Caki2 (cell line): ENCODE measurements around the gene SHISAL1. TPM values are rescaled to one million over a fixed set of nuclear protein-coding genes. Genes with fewer than 3 reads are reported as not detected.
"Not testable (repeated sequence)": the region's sequence is repeated elsewhere in the genome, so short reads cannot be mapped to it uniquely, and the experiment has no call there.

Experiments used
- DNase-seq: peaks from one replicate; pipeline ENCODE4 v3.0.0-alpha.2; 2015; ENCODE audit warnings: low read depth
- in situ Hi-C: cut with HindIII; loops from 2 replicates; pipeline ENCODE4 v1.10.0; 2016; ENCODE audit warnings: low sequenced_read_pairs, low pct_unique_long_range_greater_than_20kb, mixed read lengths
- total RNA-seq: library from RNA; depleted of rRNA; stranded (reverse); fragments of >200 nt; shearing (Covaris generic); gene quantifications from 2 replicates; pipeline ENCODE4 v1.2.3, GENCODE V29; 2014; ENCODE audit warnings: low replicate concordance

The SHISAL1 gene
- total RNA-seq, 1 experiment from 2014 or later: 3.5 TPM

DNA sequence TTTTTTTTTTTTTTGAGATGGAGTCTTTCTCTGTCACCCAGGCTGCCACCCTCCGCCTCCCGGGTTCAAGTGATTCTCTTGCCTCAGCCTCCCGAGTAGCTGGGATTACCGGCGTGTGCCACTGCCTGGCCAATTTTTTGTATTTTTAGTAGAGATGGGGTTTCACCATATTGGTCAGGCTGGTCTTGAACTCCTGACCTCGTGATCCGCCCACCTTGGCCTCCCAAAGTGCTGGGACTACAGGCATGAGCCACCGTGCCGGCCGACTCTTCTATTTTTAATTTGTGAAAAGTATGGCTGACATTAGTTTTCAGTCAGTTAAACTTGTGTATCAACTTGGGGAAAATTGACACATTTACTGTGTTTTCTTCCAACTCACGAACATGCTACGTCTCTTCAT, 78.4 kb downstream of the SHISAL1 start:
- DNase-seq, in situ Hi-C loops: not testable (repeated sequence)

DNA sequence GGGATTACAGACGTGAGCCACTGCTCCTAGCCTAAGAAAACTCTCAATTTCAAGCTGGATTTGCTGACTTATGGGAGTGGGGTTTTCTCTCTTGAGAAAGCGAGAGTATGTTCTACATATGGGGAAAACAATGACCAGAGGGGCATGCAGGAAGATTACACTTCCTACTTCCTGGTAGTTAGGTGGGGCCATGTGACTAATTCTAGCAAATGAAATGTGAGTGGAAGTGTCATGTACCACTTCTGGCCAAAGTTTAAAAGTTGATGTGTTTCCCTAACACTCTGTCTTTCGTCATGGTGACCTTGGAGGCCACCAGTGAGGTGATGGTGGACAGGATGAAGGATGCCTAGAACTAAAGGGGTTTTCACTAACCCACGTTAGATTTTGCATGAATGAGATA, 81.5 kb downstream of the SHISAL1 start:
- DNase-seq: no peak
- in situ Hi-C loops: no loop called here

DNA sequence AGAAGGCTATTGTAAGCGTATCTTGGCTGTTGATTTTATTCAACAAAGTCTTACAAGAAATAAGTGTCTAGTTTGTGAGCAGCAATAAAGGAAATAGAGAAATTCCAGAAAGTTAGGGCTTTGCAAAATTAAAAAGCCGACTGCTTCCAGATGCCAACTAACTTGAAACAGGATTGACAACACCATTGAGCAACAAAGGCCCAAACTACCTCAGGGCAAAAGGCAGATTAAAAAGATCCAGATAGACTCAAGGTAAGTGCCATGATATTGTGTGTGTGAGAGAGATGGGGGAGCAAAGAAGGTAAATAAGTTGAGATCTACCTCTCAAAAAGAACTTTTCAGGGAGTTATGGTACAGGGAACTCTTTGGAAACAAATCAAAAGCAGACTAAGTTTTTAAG, 82.9 kb downstream of the SHISAL1 start:
- DNase-seq: no peak
- in situ Hi-C loops: no loop called here

DNA sequence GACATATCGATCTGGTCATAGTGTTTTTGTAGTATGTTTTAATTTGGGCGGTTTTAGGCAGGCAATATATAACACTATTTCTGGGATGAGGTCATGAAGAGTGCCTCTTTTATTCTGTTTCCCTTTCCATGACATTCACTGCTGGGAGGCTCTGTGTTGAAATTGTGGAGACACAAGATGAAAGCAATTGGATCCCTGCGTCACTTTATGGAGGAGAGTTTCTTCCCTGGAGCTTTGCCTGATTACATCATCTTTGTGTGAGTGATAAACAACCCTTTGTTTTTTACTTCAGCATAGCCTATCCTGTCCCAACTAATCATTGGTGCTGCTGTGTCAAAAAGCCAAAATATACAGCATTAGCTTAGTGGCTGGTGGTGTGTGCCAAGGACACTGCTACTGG, 83.4 kb downstream of the SHISAL1 start:
- DNase-seq: no peak
- in situ Hi-C loops: no loop called here

DNA sequence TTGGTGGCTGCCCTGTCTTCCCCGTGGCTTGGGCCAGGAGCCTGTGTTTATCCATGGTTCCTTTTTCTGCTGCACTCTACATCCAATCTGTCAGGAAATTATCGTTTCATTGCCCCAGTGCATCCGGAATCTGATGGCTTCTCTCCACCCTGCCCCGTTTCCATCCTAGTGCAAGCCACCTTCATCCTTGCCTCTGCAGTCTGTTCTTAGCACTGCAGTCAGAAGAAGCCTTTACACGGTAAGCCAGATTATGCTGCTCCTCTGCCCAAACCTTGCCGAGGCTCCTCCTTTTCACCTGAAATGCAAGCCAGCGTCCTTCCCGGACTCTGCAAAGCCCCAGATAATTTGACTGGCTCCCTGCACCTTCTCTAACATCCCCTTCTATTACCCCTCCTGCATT, 86.9 kb downstream of the SHISAL1 start:
- in situ Hi-C loops: no loop called here
- no peak for DNase-seq

DNA sequence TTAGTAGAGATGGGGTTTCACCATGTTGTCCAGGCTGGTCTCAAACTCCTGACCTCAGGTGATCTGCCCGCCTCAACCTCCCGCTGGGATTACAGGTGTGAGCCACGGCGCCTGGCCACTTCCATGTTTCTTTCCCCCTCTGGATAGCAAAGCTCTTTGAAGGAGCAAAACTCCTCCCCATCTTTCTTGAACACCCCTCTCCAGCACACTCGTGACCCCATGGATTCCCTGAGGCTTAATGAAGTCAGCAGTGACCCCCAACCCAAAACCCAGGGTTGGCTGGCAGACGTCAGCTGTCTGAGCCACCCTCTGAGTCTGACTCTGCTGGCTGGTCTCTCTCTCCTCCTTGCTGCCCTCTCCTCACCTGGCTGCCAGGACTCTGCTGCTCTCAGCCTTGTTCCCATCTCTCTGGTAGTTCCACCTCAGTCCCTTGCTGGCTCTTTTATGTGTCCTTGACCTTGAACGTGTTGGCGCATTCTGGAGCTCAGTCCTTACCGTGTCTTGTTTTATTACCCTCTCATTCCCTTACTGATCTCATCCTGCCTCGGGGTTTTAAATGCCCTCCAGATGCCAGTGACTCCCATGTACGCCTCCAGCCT, 87.6 kb downstream of the SHISAL1 start:
- in situ Hi-C loops: no loop called here
- DNase-seq: no peak

DNA sequence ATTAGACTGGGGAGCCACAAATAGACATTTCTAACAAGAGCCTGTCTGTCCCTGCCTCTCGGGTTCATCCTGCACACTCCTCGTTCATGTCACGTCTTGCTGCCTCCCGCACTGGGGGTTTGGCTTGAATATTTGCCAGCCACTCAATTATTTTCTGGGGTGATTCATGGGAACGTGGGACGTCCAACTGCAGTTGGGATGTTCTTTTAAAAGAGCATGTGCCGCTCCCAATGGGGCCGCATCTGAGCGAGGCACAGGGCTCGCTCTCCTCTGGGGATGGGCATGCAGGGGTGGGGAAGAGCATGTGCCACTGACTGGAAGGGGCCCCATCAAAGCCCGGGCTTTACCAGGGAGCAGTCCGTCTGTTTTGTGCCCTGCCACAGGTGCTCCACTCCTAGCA, 88.6 kb downstream of the SHISAL1 start:
- in situ Hi-C loops: no loop called here
- DNase-seq: no peak

DNA sequence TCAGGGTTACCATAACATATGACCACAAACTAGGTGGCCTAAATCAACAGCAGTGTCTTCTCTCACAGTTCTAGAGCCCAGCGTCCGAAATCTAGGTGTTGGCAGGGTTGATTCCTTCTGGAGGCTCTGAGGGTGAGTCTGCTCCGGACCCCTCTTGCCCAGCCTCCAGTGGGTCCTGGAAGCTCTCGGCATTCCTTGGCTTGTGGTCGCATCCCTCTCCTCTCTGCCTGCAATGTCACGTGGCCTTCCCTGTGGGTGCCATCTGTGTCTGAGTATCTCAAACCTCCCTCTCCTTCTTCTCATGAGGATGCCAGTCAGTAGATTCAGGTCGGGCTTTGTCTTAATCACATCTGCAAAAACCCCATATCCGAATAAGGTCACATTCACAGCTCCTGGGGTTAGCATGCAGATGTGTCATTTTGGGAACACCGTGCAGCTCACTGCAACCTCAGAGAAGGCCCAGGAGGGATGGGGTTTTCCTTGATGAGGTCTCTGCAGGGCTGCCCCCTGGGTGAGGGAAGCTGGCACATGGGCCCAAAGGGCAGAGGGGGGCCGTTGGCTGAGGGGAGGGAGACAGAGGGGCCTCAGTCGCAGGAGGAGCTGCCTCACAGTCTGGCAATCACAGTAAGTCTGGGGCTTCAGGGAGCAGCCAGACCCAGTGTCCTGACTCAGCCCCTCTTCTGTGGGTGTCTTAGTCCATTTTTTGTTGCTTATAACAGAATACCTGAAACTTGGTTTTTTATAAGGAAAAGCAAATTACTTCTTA, 90.9 kb downstream of the SHISAL1 start:
- no peak for DNase-seq
- in situ Hi-C loops: no loop called here

DNA sequence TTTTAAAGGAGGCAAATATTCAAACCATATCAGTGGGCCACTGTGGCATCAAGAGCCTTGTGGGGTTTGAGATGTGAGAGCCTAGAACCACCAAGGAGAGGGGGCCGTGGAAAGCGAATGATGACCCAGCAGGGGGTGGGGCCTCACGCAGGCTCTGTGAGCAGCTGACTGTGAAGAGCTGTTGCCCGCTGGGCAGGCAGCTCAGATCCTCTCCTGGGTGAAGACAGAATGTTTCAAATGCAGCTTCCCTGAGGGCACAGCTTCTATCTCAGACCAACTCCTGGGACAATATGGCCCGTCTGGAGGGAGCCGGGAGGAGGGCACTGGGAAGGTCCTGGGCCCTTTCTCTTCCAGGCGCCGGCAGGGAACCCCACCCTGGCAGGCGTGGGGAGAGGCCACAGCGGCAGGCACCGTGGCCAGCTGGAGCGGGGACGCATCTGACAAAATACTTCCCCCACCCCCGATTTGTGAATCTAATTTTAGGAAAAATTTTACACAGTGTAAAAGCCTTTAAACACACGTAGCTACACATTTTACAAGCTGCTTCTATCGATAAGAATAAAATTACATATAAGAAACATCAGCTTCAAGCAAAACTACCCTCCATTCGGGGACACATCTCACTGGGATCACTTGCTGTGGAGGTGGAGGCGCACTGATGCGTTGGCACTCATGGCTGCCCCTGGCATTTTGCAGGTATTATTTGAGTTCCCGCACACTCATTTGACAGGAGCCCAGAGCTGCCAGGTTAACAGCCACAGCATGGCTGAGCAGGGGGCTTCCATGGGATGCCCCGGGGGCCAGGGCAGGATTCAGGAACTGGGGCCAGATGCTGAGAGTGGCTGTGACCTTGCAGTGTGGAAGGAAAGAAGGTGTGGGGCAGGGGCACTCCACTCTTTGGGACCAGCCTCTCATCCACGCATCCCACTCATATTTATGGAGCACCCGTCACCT, 91.7 kb downstream of the SHISAL1 start:
- in situ Hi-C loops: no loop called here
- DNase-seq: no peak

DNA sequence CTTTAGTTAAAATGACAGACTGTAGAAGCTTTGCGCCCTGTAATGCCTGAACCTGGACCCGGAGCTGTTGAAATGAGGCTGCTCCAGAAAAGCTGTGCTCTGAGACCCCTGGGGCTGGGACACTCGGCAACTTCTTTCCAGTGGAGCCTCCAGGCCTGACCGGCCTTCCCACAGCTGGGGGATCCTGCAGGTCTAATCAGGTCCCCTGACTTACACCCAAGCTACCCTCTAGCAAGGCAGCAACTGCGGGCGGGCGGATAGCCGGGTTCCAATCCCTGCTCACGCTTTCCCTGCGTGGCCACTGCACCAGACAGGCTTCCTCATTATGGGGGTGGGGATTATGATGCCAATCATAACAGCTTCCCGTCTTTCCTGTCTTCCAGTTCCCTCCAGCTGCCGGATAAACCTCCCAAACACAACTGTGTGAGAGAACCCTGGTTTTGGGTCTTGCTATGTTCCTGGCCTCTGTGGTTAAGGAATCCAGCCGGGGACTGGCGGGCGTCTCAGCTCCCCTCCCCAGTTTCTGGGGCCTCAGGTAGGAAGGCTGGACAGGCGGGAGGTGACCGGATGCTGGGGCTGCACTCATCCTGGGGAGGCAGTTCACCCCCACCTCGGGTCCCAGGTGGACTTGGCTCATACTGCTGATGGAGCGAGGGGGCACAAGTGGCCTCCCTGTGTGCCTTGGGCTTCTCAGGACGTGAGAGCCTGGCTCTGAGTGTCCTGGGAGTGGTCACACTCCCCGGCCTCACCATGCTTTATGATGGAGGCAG, 93.5 kb downstream of the SHISAL1 start:
- in situ Hi-C loops: no loop called here
- DNase-seq: no peak

DNA sequence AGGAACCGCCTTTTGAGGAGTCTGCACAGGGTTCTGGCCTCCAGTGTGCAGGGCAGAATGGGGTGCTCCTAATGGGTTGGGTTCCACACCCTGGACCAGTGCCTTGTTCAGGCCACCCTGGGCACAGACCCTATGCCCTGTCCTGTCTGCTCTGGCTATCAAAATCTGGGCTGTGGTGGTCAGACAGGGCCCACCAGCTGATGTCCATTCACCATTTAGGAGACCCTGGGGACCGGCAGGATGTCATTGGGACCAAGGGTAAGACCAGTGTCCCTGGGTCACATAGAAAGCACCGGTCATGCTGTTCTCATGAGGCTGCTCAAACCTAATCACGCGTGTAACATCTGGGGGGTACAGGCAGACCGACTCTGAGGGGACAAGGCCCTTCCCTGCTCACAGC, 94.7 kb downstream of the SHISAL1 start:
- DNase-seq: no peak
- in situ Hi-C loops: no loop called here

DNA sequence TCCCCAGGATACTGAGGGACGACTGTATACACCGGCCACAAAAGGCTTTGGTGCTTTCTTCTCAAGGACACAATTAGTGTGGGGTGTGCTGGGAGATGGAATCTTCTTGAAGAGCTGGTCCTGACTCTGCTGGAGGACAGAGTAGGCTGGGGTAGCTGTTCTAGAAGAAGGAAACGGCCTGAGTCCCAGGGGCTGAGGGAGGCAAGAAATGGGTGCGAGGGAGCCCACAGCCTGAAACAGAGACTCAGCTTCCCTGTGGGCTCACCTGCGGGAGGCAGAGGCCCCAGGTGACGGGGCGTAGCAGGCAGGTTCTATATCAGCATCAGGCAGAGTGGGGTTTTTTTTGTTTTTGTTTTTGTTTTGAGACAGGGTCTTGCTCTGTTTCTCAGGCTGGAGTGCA, 95.4 kb downstream of the SHISAL1 start:
- in situ Hi-C loops: no loop called here

DNA sequence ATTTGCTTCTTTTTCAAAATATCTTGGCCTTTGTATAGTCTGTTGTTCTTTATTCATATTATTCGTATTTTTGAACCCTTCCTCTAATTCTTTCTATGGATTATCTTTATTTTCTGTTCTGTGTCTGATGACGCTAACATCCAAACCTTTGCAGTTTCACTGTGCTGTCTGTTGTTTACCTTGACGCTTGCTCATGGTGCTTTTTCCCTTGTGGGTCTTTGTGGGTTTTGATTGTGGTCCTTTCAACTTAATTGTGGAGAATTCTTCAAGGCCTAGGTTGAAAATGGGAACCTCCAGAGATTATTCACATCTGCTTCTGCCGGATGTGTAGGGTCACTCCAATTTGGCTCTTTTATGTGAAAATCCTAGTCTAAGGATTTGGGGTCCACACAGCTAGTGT, 97.5 kb downstream of the SHISAL1 start:
- in situ Hi-C loops: no loop called here
- DNase-seq: no peak

More for the DNA sequence above, 95.4 kb downstream of the SHISAL1 start:
- no peak for DNase-seq

DNA sequence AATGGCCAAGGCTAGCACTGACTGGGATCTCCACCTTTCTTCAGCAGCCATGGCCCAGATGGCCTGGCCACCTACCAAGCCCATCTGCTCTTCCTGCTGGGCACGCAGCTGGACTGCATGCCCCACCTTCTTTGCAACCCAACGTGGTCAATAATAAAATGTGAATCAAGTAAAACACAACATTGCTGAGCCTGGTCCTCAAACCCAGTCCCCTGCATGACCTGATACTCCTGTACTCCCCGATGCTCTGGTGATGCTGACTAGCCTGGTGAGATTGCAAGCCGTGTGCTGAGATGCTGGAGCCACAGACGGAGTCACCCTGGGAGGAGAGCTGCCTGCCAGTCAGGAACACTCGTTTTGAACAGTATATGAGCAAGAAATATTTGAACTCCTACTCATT, 98.0 kb downstream of the SHISAL1 start:
- in situ Hi-C loops: no loop called here
- DNase-seq: no peak

DNA sequence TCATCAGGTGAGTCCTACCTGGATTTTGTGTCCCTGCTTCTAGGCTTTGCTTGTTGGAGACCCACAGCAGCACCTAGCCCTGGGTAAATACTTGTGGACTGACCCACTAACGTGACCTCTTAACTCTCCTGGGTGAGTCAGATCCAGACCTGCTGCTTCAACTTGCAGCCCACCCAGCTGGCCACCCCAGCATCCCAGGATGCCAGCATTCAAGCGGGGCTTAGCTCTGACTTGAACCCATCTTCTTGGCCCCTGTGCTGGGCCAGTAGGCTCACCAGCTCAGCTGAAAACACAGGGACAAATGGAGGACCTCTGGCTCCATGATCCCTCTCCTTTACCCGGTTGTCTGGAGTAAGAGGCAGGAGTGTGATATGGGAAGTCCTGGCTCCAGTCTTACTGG, 98.6 kb downstream of the SHISAL1 start:
- no peak for DNase-seq
- in situ Hi-C loops: no loop called here

DNA sequence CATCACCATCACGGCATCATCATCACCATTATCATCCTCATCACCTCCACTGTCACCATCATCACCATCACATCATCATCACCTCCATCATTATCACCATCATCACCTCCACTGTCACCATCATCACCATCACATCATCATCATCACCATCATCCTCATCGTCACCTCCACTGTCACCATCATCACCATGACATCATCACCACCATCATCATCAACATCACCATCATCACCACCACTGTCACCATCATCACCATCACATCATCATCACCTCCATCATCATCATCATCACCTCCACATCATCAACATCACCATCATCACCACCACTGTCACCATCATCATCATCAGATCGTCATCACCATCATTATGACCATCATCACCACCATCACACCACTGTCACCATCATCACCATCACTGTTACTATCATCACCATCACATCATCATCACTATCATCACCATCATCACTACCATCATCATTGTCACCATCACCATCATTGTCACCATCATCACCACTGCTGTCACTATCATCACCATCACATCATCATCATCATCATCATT, 99.2 kb downstream of the SHISAL1 start:
- no peak for DNase-seq
- in situ Hi-C loops: no loop called here

DNA sequence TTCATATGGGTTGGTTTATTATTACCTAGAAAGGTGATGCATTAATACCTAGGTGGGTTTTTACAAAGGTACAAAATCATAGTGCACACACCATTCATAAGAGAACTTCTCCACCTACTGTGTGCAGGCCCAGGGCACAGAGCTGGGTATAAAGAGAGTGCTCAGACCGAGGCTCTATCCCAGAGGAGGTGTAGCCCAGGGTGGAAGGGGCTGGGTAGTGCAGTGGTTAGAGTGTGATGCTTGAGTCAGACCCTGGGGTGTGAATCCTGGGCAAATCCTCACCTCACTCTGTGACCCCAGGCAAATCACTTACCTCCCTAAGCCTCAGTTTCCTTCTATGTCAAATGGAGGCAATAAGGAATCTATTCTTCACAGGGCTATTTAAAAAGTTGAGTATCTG, 99.8 kb downstream of the SHISAL1 start:
- DNase-seq: no peak
- in situ Hi-C loops: no loop called here
